PC-9 (cell line): Measurements from ENCODE around the gene PARP16. TPM values are rescaled to one million over a fixed set of nuclear protein-coding genes. Genes with fewer than 3 reads are reported as not detected.

ENCODE experiments used
- BruUV-seq: library from RNA; stranded (reverse); fragments of 400-500 nt; replicated peaks from 2 replicates; lab custom pipeline; 2021; lab: Mats Ljungman, UMichigan
- CTCF ChIA-PET: fragments of 300-600 bp; sonication (Branson Sonifier 250); formaldehyde crosslinking; loops from one replicate; lab custom pipeline; 2022; ENCODE audit warnings: antibody characterized with exemption; lab: Charles Lee
- POLR2A ChIA-PET: fragments of 300-600 bp; sonication (Branson Sonifier 250); formaldehyde crosslinking; loops from one replicate; lab custom pipeline; 2022; ENCODE audit warnings: antibody characterized with exemption; ENCODE audit not compliant: unreplicated experiment; lab: Charles Lee
- DNase-seq, 2 experiments: peaks; one replicate each; pipeline versions ENCODE4 v3.0.0 to v3.0.0-alpha.2; 2015 to 2022; ENCODE audit warnings: mixed read lengths in 1 of 2
- H2AFZ ChIP-seq: fragments of 200-600 bp; sonication (generic); 2 replicates; pipeline ENCODE4 v1.8.1; 2017; ENCODE audit warnings: antibody characterized with exemption
- H3F3A ChIP-seq: fragments of 200-600 bp; sonication (generic); 2 replicates; pipeline ENCODE4 v1.8.1; 2017; ENCODE audit warnings: antibody characterized with exemption, mild to moderate bottlenecking, low read depth; ENCODE audit not compliant: insufficient read depth
- H3K27ac ChIP-seq: fragments of 200-600 bp; sonication (generic); 2 replicates; pipeline ENCODE4 v1.6.1; 2016; ENCODE audit warnings: mixed run types
- H3K27me3 ChIP-seq: fragments of 200-600 bp; sonication (generic); 2 replicates; pipeline ENCODE4 v1.6.1; 2016; ENCODE audit warnings: low read depth, mixed run types; ENCODE audit not compliant: insufficient read depth
- H3K36me3 ChIP-seq: fragments of 200-600 bp; sonication (generic); 2 replicates; pipeline ENCODE4 v1.6.1; 2016; ENCODE audit warnings: low read depth, mixed run types
- H3K4me1 ChIP-seq: fragments of 200-600 bp; sonication (generic); replicated peaks from 2 replicates; pipeline ENCODE4 v1.6.1; 2016; ENCODE audit warnings: mixed run types; ENCODE audit not compliant: insufficient read depth
- H3K4me2 ChIP-seq: fragments of 200-600 bp; sonication (generic); 2 replicates; pipeline ENCODE4 v1.6.1; 2017; ENCODE audit warnings: mixed run types
- H3K4me3 ChIP-seq: fragments of 200-600 bp; sonication (generic); 2 replicates; pipeline ENCODE4 v1.6.1; 2016; ENCODE audit warnings: mixed run types
- H3K79me2 ChIP-seq: fragments of 200-600 bp; sonication (generic); 2 replicates; pipeline ENCODE4 v1.6.1; 2017; ENCODE audit warnings: low read depth, mixed run types
- H3K9me2 ChIP-seq: fragments of 200-600 bp; sonication (generic); 2 replicates; pipeline ENCODE4 v1.8.1; 2017; ENCODE audit warnings: mild to moderate bottlenecking; ENCODE audit not compliant: insufficient read depth
- H3K9me3 ChIP-seq: fragments of 200-600 bp; sonication (generic); 2 replicates; pipeline ENCODE4 v1.8.1; 2016; ENCODE audit warnings: low read depth; ENCODE audit not compliant: insufficient read depth
- H4K20me1 ChIP-seq: fragments of 200-600 bp; sonication (generic); 2 replicates; pipeline ENCODE4 v1.8.1; 2017; ENCODE audit not compliant: insufficient read depth
- EZH2 ChIP-seq: fragments of 200-600 bp; sonication (generic); IDR thresholded peaks from 2 replicates; pipeline ENCODE4 v1.8.0; 2017; ENCODE audit warnings: antibody characterized with exemption, low read depth
- intact Hi-C: fragments of 100-400 bp; cut with micrococcal nuclease; formaldehyde crosslinking; loops from one replicate; pipeline ENCODE4 v1.10.0; 2022; ENCODE audit not compliant: unreplicated experiment
- total RNA-seq: library from RNA; stranded (reverse); gene quantifications from 2 replicates; pipeline ENCODE4 v1.2.3, GENCODE V29; 2021
- TF ChIP-seq, protein P1 (sequence below): fragments of 200-600 bp; sonication (generic); conservative IDR thresholded peaks from 2 replicates; pipeline ENCODE4 v1.6.1; 2017; ENCODE audit warnings: mixed run types, antibody characterized with exemption, mild to moderate bottlenecking, moderate library complexity

The PARP16 gene
- total RNA-seq, 1 experiment from 2014 or later: 12.3 TPM

GRCh38 chr15:65263313-65263712 is 23.4 kb downstream of the PARP16 start:
- intact Hi-C loops: no loop called here
- POLR2A ChIA-PET: interaction anchor here (0.7 kb wide), 1 partner anchor 558 kb away, joined by 3 read pairs; no protein-coding TSS in a partner anchor

DNA sequence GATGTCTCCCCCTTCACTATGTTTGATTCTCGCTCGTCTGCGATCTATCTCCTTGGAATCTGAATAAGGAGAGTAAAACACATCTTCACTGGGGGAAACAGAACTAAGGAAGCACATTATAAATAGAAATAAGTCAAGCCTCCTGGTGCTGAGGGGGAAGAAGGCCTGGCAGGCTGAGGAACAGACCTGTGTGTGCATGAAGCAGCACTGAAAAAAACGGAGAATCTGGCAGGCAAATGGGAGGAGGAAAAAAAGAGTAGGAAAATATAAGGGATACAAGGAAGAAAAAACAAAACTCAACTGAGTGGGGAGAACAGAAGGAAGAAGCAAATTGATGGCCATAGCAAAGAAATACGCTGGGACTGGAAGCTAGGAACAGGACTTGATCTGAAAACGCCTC is 25.7 kb downstream of the PARP16 start:
- CTCF ChIA-PET: no interaction called here
- POLR2A ChIA-PET: no interaction called here
- DNase-seq: no peak

More at GRCh38 chr15:65263313-65263712, 23.4 kb downstream of the PARP16 start:
- Histone ChIP-seq H4K20me1 (no peaks in the 10 kb centered on the region), H3K4me1 (no peaks in the 10 kb centered on the region), H3K79me2 (no peaks in the 10 kb centered on the region), H3K4me3 (no peak overlapping the region), H2AFZ (no peak overlapping the region), H3K4me2 (no peak overlapping the region), H3K9me2 (no peaks in the 10 kb centered on the region), H3K27me3 (no peaks in the 10 kb centered on the region), H3K36me3 (no peaks in the 10 kb centered on the region), H3F3A (no peaks in the 10 kb centered on the region), H3K27ac (no peak overlapping the region), H3K9me3 (no peaks in the 10 kb centered on the region)
- TF ChIP-seq EZH2: no peak
- TF ChIP-seq, protein P1, sequence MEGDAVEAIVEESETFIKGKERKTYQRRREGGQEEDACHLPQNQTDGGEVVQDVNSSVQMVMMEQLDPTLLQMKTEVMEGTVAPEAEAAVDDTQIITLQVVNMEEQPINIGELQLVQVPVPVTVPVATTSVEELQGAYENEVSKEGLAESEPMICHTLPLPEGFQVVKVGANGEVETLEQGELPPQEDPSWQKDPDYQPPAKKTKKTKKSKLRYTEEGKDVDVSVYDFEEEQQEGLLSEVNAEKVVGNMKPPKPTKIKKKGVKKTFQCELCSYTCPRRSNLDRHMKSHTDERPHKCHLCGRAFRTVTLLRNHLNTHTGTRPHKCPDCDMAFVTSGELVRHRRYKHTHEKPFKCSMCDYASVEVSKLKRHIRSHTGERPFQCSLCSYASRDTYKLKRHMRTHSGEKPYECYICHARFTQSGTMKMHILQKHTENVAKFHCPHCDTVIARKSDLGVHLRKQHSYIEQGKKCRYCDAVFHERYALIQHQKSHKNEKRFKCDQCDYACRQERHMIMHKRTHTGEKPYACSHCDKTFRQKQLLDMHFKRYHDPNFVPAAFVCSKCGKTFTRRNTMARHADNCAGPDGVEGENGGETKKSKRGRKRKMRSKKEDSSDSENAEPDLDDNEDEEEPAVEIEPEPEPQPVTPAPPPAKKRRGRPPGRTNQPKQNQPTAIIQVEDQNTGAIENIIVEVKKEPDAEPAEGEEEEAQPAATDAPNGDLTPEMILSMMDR: no peak
- CTCF ChIA-PET: no interaction called here
- no peak for DNase-seq
- BruUV-seq: no TSS peak

GRCh38 chr15:65259367-65259797 is 27.3 kb downstream of the PARP16 start:
- Histone ChIP-seq H3K27me3 (no peaks in the 10 kb centered on the region), H3K36me3 (no peaks in the 10 kb centered on the region), H3K9me3 (no peaks in the 10 kb centered on the region), H3K4me2 (no peak overlapping the region), H3K4me3 (no peak overlapping the region), H4K20me1 (no peaks in the 10 kb centered on the region), H3F3A (no peaks in the 10 kb centered on the region), H3K79me2 (no peaks in the 10 kb centered on the region), H2AFZ (no peak overlapping the region), H3K4me1 (no peaks in the 10 kb centered on the region), H3K9me2 (no peaks in the 10 kb centered on the region), H3K27ac (no peak overlapping the region)
- TF ChIP-seq EZH2: no peak
- TF ChIP-seq, protein P1: no peak
- ChIA-PET POLR2A (no interaction called here), CTCF (no interaction called here)
- BruUV-seq: no TSS peak
- intact Hi-C loops: loop anchor here (10.0 kb wide), 1 partner anchor 55 kb away; no protein-coding TSS in a partner anchor
- no peak for DNase-seq

More for the DNA sequence above, 25.7 kb downstream of the PARP16 start:
- no peak overlapping the region for H3K4me2 ChIP-seq
- intact Hi-C loops: no loop called here
- H3K9me3 ChIP-seq: no peaks in the 10 kb centered on the region
- H2AFZ ChIP-seq: no peak overlapping the region
- H3K4me1 ChIP-seq: no peaks in the 10 kb centered on the region
- H4K20me1 ChIP-seq: no peaks in the 10 kb centered on the region
- H3F3A ChIP-seq: no peaks in the 10 kb centered on the region
- no peaks in the 10 kb centered on the region for H3K27me3 ChIP-seq
- no peaks in the 10 kb centered on the region for H3K9me2 ChIP-seq
- no peaks in the 10 kb centered on the region for H3K79me2 ChIP-seq
- H3K4me3 ChIP-seq: no peak overlapping the region
- BruUV-seq: no TSS peak
- no peaks in the 10 kb centered on the region for H3K36me3 ChIP-seq
- no peak overlapping the region for H3K27ac ChIP-seq
- no peak for TF ChIP-seq EZH2
- TF ChIP-seq, protein P1: no peak
